ENCODE measurements around the gene GOLGA7B.

Gene GOLGA7B

DNA sequence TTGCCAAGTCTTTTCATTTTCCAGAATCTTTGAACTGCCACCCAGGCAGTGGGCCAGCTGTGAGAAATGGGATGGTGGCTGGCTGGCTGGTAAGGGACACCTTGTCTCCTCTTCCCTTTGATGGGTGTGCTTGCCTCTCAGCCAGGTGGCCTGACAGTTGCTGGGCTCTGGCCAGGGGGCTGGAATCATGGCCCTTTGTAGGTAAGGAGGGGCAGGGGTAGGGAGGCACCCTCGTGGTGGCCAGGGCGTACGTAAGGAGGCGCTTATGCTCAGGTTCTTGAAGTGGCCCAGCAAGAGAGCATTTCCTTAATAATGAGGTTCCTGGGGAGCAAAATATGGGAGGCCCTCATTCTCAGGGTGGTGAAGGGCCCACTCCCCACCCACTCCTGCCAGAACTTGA is 33.0 kb upstream of the GOLGA7B start:
- ATAC-seq: no peak

DNA sequence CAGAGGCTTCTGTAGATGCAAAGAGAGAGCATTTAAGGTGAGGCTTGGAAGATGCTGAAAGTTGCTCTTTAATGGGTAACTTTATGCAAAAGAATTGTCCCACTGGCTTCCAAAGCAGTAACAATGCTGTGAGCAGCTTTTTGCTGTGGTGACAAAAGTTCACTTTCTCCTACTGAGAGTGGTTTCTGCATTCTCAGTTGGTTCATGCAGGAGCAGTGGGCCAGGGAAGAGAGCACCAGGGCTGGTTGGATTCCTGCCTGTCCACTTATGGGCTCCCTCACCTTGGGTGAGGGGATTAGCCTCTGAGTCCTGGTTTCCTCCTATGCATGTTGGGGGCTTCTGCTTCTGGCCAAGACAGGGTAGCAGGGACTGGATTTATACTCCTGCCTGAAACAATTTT is 31.1 kb upstream of the GOLGA7B start:
- ATAC-seq: no peak
- TF ChIP-seq, protein P1, sequence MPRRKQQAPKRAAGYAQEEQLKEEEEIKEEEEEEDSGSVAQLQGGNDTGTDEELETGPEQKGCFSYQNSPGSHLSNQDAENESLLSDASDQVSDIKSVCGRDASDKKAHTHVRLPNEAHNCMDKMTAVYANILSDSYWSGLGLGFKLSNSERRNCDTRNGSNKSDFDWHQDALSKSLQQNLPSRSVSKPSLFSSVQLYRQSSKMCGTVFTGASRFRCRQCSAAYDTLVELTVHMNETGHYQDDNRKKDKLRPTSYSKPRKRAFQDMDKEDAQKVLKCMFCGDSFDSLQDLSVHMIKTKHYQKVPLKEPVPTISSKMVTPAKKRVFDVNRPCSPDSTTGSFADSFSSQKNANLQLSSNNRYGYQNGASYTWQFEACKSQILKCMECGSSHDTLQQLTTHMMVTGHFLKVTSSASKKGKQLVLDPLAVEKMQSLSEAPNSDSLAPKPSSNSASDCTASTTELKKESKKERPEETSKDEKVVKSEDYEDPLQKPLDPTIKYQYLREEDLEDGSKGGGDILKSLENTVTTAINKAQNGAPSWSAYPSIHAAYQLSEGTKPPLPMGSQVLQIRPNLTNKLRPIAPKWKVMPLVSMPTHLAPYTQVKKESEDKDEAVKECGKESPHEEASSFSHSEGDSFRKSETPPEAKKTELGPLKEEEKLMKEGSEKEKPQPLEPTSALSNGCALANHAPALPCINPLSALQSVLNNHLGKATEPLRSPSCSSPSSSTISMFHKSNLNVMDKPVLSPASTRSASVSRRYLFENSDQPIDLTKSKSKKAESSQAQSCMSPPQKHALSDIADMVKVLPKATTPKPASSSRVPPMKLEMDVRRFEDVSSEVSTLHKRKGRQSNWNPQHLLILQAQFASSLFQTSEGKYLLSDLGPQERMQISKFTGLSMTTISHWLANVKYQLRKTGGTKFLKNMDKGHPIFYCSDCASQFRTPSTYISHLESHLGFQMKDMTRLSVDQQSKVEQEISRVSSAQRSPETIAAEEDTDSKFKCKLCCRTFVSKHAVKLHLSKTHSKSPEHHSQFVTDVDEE (CRISPR knock-in tag; IDR thresholded peaks at IDR 0.05): no peak
- TF ChIP-seq ARNTL (CRISPR knock-in tag; IDR thresholded peaks at IDR 0.05; ENCODE audit: borderline replicate concordance, low read depth) (no peak), ZNF70 (CRISPR knock-in tag; IDR thresholded peaks at IDR 0.05) (no peak), SNAI2 (CRISPR knock-in tag; IDR thresholded peaks at IDR 0.05) (no peak), ZC3H10 (CRISPR knock-in tag; IDR thresholded peaks at IDR 0.05) (no peak)
- TF ChIP-seq, protein P2, sequence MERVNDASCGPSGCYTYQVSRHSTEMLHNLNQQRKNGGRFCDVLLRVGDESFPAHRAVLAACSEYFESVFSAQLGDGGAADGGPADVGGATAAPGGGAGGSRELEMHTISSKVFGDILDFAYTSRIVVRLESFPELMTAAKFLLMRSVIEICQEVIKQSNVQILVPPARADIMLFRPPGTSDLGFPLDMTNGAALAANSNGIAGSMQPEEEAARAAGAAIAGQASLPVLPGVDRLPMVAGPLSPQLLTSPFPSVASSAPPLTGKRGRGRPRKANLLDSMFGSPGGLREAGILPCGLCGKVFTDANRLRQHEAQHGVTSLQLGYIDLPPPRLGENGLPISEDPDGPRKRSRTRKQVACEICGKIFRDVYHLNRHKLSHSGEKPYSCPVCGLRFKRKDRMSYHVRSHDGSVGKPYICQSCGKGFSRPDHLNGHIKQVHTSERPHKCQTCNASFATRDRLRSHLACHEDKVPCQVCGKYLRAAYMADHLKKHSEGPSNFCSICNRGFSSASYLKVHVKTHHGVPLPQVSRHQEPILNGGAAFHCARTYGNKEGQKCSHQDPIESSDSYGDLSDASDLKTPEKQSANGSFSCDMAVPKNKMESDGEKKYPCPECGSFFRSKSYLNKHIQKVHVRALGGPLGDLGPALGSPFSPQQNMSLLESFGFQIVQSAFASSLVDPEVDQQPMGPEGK (CRISPR knock-in tag; IDR thresholded peaks at IDR 0.05; ENCODE audit: borderline replicate concordance): no peak

More for the DNA sequence above, 33.0 kb upstream of the GOLGA7B start:
- TF ChIP-seq ZNF565 (CRISPR knock-in tag; conservative IDR thresholded peaks at IDR 0.05; ENCODE audit: low read depth): no peak
- TF ChIP-seq, protein P2 (CRISPR knock-in tag; IDR thresholded peaks at IDR 0.05; ENCODE audit: borderline replicate concordance): no peak
- TF ChIP-seq TCF4 (CRISPR knock-in tag; IDR thresholded peaks at IDR 0.05; ENCODE audit: borderline replicate concordance): no peak
- TF ChIP-seq ZC3H10 (CRISPR knock-in tag; IDR thresholded peaks at IDR 0.05): no peak

DNA sequence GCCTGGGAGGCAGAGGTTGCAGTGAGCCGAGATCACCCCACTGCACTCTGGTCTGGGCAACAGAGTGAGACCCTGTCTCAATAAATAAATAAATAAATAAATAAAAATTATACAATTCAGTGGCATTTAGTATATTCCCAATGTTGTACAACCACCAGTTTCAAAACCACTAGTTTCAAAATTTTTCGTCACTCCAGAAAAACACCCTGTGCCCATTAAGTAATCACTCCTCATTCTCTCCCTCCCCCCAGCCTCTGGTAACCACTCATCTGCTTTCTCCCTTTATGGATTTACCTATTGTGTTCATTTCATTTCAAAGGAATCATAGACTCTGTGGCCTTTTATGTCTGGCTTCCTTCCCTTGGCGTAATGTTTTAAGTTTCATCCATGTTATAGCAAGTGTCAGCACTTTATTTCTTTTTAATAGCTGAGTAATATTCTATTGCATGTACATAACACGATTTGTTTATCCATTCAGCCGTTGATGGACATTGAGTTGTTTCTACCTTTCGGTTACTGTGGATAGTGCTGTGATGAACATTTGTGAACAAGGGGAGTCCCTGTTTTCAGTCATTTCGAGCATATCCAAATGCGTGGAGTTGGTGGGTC is 29.4 kb upstream of the GOLGA7B start:
- TF ChIP-seq ESRRG (CRISPR knock-in tag; IDR thresholded peaks at IDR 0.05): no peak
- TF ChIP-seq ZNF565 (CRISPR knock-in tag; conservative IDR thresholded peaks at IDR 0.05; ENCODE audit: low read depth): no peak
- no peak for TF ChIP-seq BACH2 (CRISPR knock-in tag; IDR thresholded peaks at IDR 0.05; ENCODE audit: borderline replicate concordance)
- no peak for TF ChIP-seq TOX (CRISPR knock-in tag; IDR thresholded peaks at IDR 0.05; ENCODE audit: borderline replicate concordance)
- TF ChIP-seq ZFP3 (CRISPR knock-in tag; IDR thresholded peaks at IDR 0.05): no peak
- TF ChIP-seq, protein P1 (CRISPR knock-in tag; IDR thresholded peaks at IDR 0.05): no peak
- TF ChIP-seq ZNF70 (CRISPR knock-in tag; IDR thresholded peaks at IDR 0.05): no peak
- TF ChIP-seq ZC3H10 (CRISPR knock-in tag; IDR thresholded peaks at IDR 0.05): no peak
- no peak for TF ChIP-seq RARB (CRISPR knock-in tag; IDR thresholded peaks at IDR 0.05)
- TF ChIP-seq, protein P3, sequence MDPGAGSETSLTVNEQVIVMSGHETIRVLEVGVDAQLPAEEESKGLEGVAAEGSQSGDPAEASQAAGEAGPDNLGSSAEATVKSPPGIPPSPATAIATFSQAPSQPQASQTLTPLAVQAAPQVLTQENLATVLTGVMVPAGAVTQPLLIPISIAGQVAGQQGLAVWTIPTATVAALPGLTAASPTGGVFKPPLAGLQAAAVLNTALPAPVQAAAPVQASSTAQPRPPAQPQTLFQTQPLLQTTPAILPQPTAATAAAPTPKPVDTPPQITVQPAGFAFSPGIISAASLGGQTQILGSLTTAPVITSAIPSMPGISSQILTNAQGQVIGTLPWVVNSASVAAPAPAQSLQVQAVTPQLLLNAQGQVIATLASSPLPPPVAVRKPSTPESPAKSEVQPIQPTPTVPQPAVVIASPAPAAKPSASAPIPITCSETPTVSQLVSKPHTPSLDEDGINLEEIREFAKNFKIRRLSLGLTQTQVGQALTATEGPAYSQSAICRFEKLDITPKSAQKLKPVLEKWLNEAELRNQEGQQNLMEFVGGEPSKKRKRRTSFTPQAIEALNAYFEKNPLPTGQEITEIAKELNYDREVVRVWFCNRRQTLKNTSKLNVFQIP (CRISPR knock-in tag; IDR thresholded peaks at IDR 0.05; ENCODE audit: borderline replicate concordance, low read depth): no peak
- no peak for TF ChIP-seq SNAI2 (CRISPR knock-in tag; IDR thresholded peaks at IDR 0.05)
- no peak for TF ChIP-seq OSR1 (CRISPR knock-in tag; IDR thresholded peaks at IDR 0.05)
- no peak for TF ChIP-seq PPARA (CRISPR knock-in tag; IDR thresholded peaks at IDR 0.05; ENCODE audit: borderline replicate concordance)
- TF ChIP-seq, protein P4, sequence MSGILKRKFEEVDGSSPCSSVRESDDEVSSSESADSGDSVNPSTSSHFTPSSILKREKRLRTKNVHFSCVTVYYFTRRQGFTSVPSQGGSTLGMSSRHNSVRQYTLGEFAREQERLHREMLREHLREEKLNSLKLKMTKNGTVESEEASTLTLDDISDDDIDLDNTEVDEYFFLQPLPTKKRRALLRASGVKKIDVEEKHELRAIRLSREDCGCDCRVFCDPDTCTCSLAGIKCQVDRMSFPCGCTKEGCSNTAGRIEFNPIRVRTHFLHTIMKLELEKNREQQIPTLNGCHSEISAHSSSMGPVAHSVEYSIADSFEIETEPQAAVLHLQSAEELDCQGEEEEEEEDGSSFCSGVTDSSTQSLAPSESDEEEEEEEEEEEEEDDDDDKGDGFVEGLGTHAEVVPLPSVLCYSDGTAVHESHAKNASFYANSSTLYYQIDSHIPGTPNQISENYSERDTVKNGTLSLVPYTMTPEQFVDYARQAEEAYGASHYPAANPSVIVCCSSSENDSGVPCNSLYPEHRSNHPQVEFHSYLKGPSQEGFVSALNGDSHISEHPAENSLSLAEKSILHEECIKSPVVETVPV (CRISPR knock-in tag; IDR thresholded peaks at IDR 0.05): no peak
- no peak for TF ChIP-seq GLIS3 (CRISPR knock-in tag; IDR thresholded peaks at IDR 0.05)
- TF ChIP-seq, protein P5, sequence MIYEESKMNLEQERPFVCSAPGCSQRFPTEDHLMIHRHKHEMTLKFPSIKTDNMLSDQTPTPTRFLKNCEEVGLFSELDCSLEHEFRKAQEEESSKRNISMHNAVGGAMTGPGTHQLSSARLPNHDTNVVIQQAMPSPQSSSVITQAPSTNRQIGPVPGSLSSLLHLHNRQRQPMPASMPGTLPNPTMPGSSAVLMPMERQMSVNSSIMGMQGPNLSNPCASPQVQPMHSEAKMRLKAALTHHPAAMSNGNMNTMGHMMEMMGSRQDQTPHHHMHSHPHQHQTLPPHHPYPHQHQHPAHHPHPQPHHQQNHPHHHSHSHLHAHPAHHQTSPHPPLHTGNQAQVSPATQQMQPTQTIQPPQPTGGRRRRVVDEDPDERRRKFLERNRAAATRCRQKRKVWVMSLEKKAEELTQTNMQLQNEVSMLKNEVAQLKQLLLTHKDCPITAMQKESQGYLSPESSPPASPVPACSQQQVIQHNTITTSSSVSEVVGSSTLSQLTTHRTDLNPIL (CRISPR knock-in tag; IDR thresholded peaks at IDR 0.05; ENCODE audit: low read depth): no peak
- ATAC-seq: no peak

Measured in SK-N-SH treated with all-trans-retinoic acid at 6 μM for 48 hours (cell line).